HepG2 (cell line): Measurements from ENCODE around the gene STRIT1. TPM values are rescaled to one million over a fixed set of nuclear protein-coding genes. Genes with fewer than 3 reads are reported as not detected.

Experiments used
- GZF1 ChIP-seq: sonication (generic); formaldehyde crosslinking; IDR thresholded peaks from 2 replicates; pipeline ENCODE4 v1.5.1; 2020; ENCODE audit warnings: mild to moderate bottlenecking, missing genetic modification reagents
- PPARG ChIP-seq: conservative IDR thresholded peaks from 2 replicates; pipeline ENCODE4 v1.6.1; 2016; ENCODE audit warnings: missing biosample characterization, missing genetic modification reagents
- RFX3 ChIP-seq: IDR thresholded peaks from 2 replicates; pipeline ENCODE4 v1.6.1; 2016; ENCODE audit warnings: missing biosample characterization, missing genetic modification reagents
- SRSF4 ChIP-seq: fragments of 200-400 bp; formaldehyde crosslinking; IDR thresholded peaks from one replicate; pipeline ENCODE4 v1.6.1; 2018; ENCODE audit warnings: mild to moderate bottlenecking, low read depth, low read length, moderate library complexity; ENCODE audit not compliant: poor library complexity, severe bottlenecking
- ZBTB4 ChIP-seq: sonication (generic); formaldehyde crosslinking; IDR thresholded peaks from 2 replicates; pipeline ENCODE4 v1.4.0; 2020; ENCODE audit warnings: missing genetic modification reagents, mild to moderate bottlenecking, borderline replicate concordance
- ZNF264 ChIP-seq: sonication (generic); formaldehyde crosslinking; IDR thresholded peaks from 2 replicates; pipeline ENCODE4 v1.4.0; 2020; ENCODE audit warnings: missing genetic modification reagents
- polyA plus RNA-seq, 8 experiments: library from polyadenylated mRNA; depleted of rRNA in 3 of 8; stranded (reverse) in 7 of 8; unstranded in 1 of 8; fragments of >200 nt; fragmentation: Illumina TruSeq in 4 of 8; extraction: Trizol in 4 of 8; gene quantifications; 2 replicates each; pipeline versions ENCODE4 v1.2.1 to v1.2.3, GENCODE V29; 2011 to 2016; ENCODE audit warnings: low read depth in 4 of 8, missing spikeins in 1 of 8, mixed read lengths in 1 of 8; ENCODE audit not compliant: insufficient read depth in 1 of 8
- total RNA-seq, 5 experiments: library from RNA; depleted of rRNA; stranded (reverse); fragments of >200 nt; fragmentation: Illumina TruSeq; extraction: Trizol; gene quantifications; 2 replicates each; pipeline ENCODE4 v1.2.3, GENCODE V29; 2016; ENCODE audit warnings: low read depth in 1 of 5
- TF ChIP-seq, protein P1 (sequence below): sonication (generic); formaldehyde crosslinking; IDR thresholded peaks from 2 replicates; pipeline ENCODE4 v1.5.0; 2020; ENCODE audit warnings: mild to moderate bottlenecking, missing genetic modification reagents
- TF ChIP-seq, protein P2 (sequence below), 2 experiments: fragments of 450-650 bp in 1 of 2; sonication (generic) in 1 of 2; formaldehyde crosslinking; IDR thresholded peaks; 2 replicates each; pipeline versions ENCODE4 v1.5.0 to v1.8.0; 2020 to 2022; ENCODE audit warnings: mild to moderate bottlenecking in 1 of 2, missing genetic modification reagents in 1 of 2

Gene STRIT1
- total and polyA plus RNA-seq, 2 of the 13 experiments (the other 11 are each of a cell fraction or from before 2014, with no cell fraction given), result not detected

GRCh38 chr3:155248531-155249187 lies 44.8 kb downstream of the STRIT1 start (continued):
- TF ChIP-seq SRSF4, result no peak
- TF ChIP-seq GZF1 (CRISPR knock-in tag), result no peak
- TF ChIP-seq PPARG (CRISPR knock-in tag), result no peak
- TF ChIP-seq RFX3 (CRISPR knock-in tag), result no peak
- TF ChIP-seq, protein P1, sequence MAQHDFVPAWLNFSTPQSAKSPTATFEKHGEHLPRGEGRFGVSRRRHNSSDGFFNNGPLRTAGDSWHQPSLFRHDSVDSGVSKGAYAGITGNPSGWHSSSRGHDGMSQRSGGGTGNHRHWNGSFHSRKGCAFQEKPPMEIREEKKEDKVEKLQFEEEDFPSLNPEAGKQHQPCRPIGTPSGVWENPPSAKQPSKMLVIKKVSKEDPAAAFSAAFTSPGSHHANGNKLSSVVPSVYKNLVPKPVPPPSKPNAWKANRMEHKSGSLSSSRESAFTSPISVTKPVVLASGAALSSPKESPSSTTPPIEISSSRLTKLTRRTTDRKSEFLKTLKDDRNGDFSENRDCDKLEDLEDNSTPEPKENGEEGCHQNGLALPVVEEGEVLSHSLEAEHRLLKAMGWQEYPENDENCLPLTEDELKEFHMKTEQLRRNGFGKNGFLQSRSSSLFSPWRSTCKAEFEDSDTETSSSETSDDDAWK, result no peak
- TF ChIP-seq, protein P2, sequence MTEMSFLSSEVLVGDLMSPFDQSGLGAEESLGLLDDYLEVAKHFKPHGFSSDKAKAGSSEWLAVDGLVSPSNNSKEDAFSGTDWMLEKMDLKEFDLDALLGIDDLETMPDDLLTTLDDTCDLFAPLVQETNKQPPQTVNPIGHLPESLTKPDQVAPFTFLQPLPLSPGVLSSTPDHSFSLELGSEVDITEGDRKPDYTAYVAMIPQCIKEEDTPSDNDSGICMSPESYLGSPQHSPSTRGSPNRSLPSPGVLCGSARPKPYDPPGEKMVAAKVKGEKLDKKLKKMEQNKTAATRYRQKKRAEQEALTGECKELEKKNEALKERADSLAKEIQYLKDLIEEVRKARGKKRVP (CRISPR knock-in tag; IDR thresholded peaks at IDR 0.05), result no peak
- no peak for TF ChIP-seq ZNF264 (CRISPR knock-in tag)
- TF ChIP-seq ZBTB4 (CRISPR knock-in tag), result no peak
